NOMO-1 treated with DMSO at 0.1 percent for 48 hours (cell line): ENCODE measurements around the gene STXBP1.

Experiments used
- DNase-seq: peaks from one replicate; lab custom pipeline; 2025; ENCODE audit not compliant: unreplicated experiment; lab: John Stamatoyannopoulos, UW

Gene STXBP1

GRCh38 chr9:127651697-127652610 is 39.9 kb downstream of the STXBP1 start:
- no peak for DNase-seq

GRCh38 chr9:127652733-127653132 is 40.7 kb downstream of the STXBP1 start:
- DNase-seq: no peak

GRCh38 chr9:127654619-127655018 is 42.5 kb downstream of the STXBP1 start:
- no peak for DNase-seq

GRCh38 chr9:127658428-127658827 is 46.4 kb downstream of the STXBP1 start:
- no peak for DNase-seq

GRCh38 chr9:127660886-127661741 is 49.0 kb downstream of the STXBP1 start:
- no peak for DNase-seq

GRCh38 chr9:127662617-127663016 is 50.5 kb downstream of the STXBP1 start:
- no peak for DNase-seq

- no peak for DNase-seq
Measured at GRCh38 chr9:127664324-127664677, 52.2 kb downstream of the STXBP1 start.

GRCh38 chr9:127664678-127665507 is 52.8 kb downstream of the STXBP1 start:
- no peak for DNase-seq

- DNase-seq: peak; percentile 14
Measured at GRCh38 chr9:127667127-127667844, 55.2 kb downstream of the STXBP1 start.

GRCh38 chr9:127667906-127668305 is 55.8 kb downstream of the STXBP1 start:
- no peak for DNase-seq

GRCh38 chr9:127673234-127673633 is 61.2 kb downstream of the STXBP1 start:
- DNase-seq: no peak

- DNase-seq: no peak
Measured at GRCh38 chr9:127676638-127677037, 64.6 kb downstream of the STXBP1 start.

GRCh38 chr9:127679506-127679905 is 67.4 kb downstream of the STXBP1 start:
- DNase-seq: no peak

GRCh38 chr9:127680226-127680625 is 68.1 kb downstream of the STXBP1 start:
- no peak for DNase-seq

- no peak for DNase-seq
Measured at GRCh38 chr9:127680846-127681245, 68.8 kb downstream of the STXBP1 start.

- DNase-seq: no peak
Measured at GRCh38 chr9:127682351-127683136, 70.5 kb downstream of the STXBP1 start.

- no peak for DNase-seq
Measured at GRCh38 chr9:127683723-127684122, 71.6 kb downstream of the STXBP1 start.

- no peak for DNase-seq
Measured at GRCh38 chr9:127684576-127684975, 72.5 kb downstream of the STXBP1 start.

- DNase-seq: no peak
Measured at GRCh38 chr9:127686461-127687393, 74.7 kb downstream of the STXBP1 start.
